PC-9 (cell line): ENCODE results near the gene LASP1. TPM values are rescaled to one million over a fixed set of nuclear protein-coding genes. Genes with fewer than 3 reads are reported as not detected.

Experiments used
- BruUV-seq: library from RNA; stranded (reverse); fragments of 400-500 nt; replicated peaks from 2 replicates; lab custom pipeline; 2021; lab: Mats Ljungman, UMichigan
- CTCF ChIA-PET: fragments of 300-600 bp; sonication (Branson Sonifier 250); formaldehyde crosslinking; loops from one replicate; lab custom pipeline; 2022; ENCODE audit warnings: antibody characterized with exemption; lab: Charles Lee
- POLR2A ChIA-PET: fragments of 300-600 bp; sonication (Branson Sonifier 250); formaldehyde crosslinking; loops from one replicate; lab custom pipeline; 2022; ENCODE audit warnings: antibody characterized with exemption; ENCODE audit not compliant: unreplicated experiment; lab: Charles Lee
- DNase-seq, 2 experiments: peaks; one replicate each; pipeline versions ENCODE4 v3.0.0 to v3.0.0-alpha.2; 2015 to 2022; ENCODE audit warnings: mixed read lengths in 1 of 2
- H2AFZ ChIP-seq: fragments of 200-600 bp; sonication (generic); 2 replicates; pipeline ENCODE4 v1.8.1; 2017; ENCODE audit warnings: antibody characterized with exemption
- H3F3A ChIP-seq: fragments of 200-600 bp; sonication (generic); 2 replicates; pipeline ENCODE4 v1.8.1; 2017; ENCODE audit warnings: antibody characterized with exemption, mild to moderate bottlenecking, low read depth; ENCODE audit not compliant: insufficient read depth
- H3K27ac ChIP-seq: fragments of 200-600 bp; sonication (generic); 2 replicates; pipeline ENCODE4 v1.6.1; 2016; ENCODE audit warnings: mixed run types
- H3K27me3 ChIP-seq: fragments of 200-600 bp; sonication (generic); 2 replicates; pipeline ENCODE4 v1.6.1; 2016; ENCODE audit warnings: low read depth, mixed run types; ENCODE audit not compliant: insufficient read depth
- H3K36me3 ChIP-seq: fragments of 200-600 bp; sonication (generic); 2 replicates; pipeline ENCODE4 v1.6.1; 2016; ENCODE audit warnings: low read depth, mixed run types
- H3K4me1 ChIP-seq: fragments of 200-600 bp; sonication (generic); replicated peaks from 2 replicates; pipeline ENCODE4 v1.6.1; 2016; ENCODE audit warnings: mixed run types; ENCODE audit not compliant: insufficient read depth
- H3K4me2 ChIP-seq: fragments of 200-600 bp; sonication (generic); 2 replicates; pipeline ENCODE4 v1.6.1; 2017; ENCODE audit warnings: mixed run types
- H3K4me3 ChIP-seq: fragments of 200-600 bp; sonication (generic); 2 replicates; pipeline ENCODE4 v1.6.1; 2016; ENCODE audit warnings: mixed run types
- H3K79me2 ChIP-seq: fragments of 200-600 bp; sonication (generic); 2 replicates; pipeline ENCODE4 v1.6.1; 2017; ENCODE audit warnings: low read depth, mixed run types
- H3K9me2 ChIP-seq: fragments of 200-600 bp; sonication (generic); 2 replicates; pipeline ENCODE4 v1.8.1; 2017; ENCODE audit warnings: mild to moderate bottlenecking; ENCODE audit not compliant: insufficient read depth
- H3K9me3 ChIP-seq: fragments of 200-600 bp; sonication (generic); 2 replicates; pipeline ENCODE4 v1.8.1; 2016; ENCODE audit warnings: low read depth; ENCODE audit not compliant: insufficient read depth
- H4K20me1 ChIP-seq: fragments of 200-600 bp; sonication (generic); 2 replicates; pipeline ENCODE4 v1.8.1; 2017; ENCODE audit not compliant: insufficient read depth
- CTCF ChIP-seq: fragments of 200-600 bp; sonication (generic); conservative IDR thresholded peaks from 2 replicates; pipeline ENCODE4 v1.6.1; 2017; ENCODE audit warnings: mixed run types, antibody characterized with exemption, mild to moderate bottlenecking, moderate library complexity
- EZH2 ChIP-seq: fragments of 200-600 bp; sonication (generic); IDR thresholded peaks from 2 replicates; pipeline ENCODE4 v1.8.0; 2017; ENCODE audit warnings: antibody characterized with exemption, low read depth
- intact Hi-C: fragments of 100-400 bp; cut with micrococcal nuclease; formaldehyde crosslinking; loops from one replicate; pipeline ENCODE4 v1.10.0; 2022; ENCODE audit not compliant: unreplicated experiment
- total RNA-seq: library from RNA; stranded (reverse); gene quantifications from 2 replicates; pipeline ENCODE4 v1.2.3, GENCODE V29; 2021

Gene LASP1
- total RNA-seq, 1 experiment from 2014 or later, result 309 TPM

- Histone ChIP-seq H3K9me3 (no peaks in the 10 kb centered on the region), H3K79me2 (peaks cover 13% of the 10 kb centered on the region), H3K27me3 (no peaks in the 10 kb centered on the region), H3K36me3 (peaks cover 9% of the 10 kb centered on the region), H3K4me3 (no peak overlapping the region), H3K27ac (no peak overlapping the region), H4K20me1 (peaks cover 7% of the 10 kb centered on the region), H3F3A (peaks cover 22% of the 10 kb centered on the region), H3K9me2 (no peaks in the 10 kb centered on the region), H3K4me1 (0 out of 2 replicates have a peak, but pooled peaks cover 5% of the 10 kb centered on the region), H3K4me2 (no peak overlapping the region), H2AFZ (no peak overlapping the region)
- intact Hi-C loops, result no loop called here
- BruUV-seq, result no TSS peak
- ChIA-PET POLR2A (no interaction called here), CTCF (no interaction called here)
- no peak for DNase-seq
- TF ChIP-seq EZH2 (no peak), CTCF (no peak)
Observed at GRCh38 chr17:38857271-38857670, 12.6 kb upstream of the LASP1 start.

- no peaks in the 10 kb centered on the region for H3K79me2 ChIP-seq
- H3K4me2 ChIP-seq, result no peak overlapping the region
- no peaks in the 10 kb centered on the region for H3K36me3 ChIP-seq
- H2AFZ ChIP-seq, result no peak overlapping the region
- no peak for DNase-seq
- no peaks in the 10 kb centered on the region for H3K9me2 ChIP-seq
- no peak for TF ChIP-seq EZH2
- TF ChIP-seq CTCF, result no peak
- POLR2A ChIA-PET, result no interaction called here
- peaks cover 15% of the 10 kb centered on the region for H3K4me1 ChIP-seq
- H3K27ac ChIP-seq, result no peak overlapping the region
- H4K20me1 ChIP-seq, result no peaks in the 10 kb centered on the region
- BruUV-seq, result no TSS peak
- H3F3A ChIP-seq, result peaks cover 25% of the 10 kb centered on the region; the same call in 1 of the 2 replicates
- no peaks in the 10 kb centered on the region for H3K27me3 ChIP-seq
- intact Hi-C loops, result loop anchor here (10.0 kb wide), 1 partner anchor 57 kb away; no protein-coding TSS in a partner anchor
- H3K4me3 ChIP-seq, result no peak overlapping the region
- CTCF ChIA-PET, result no interaction called here
- H3K9me3 ChIP-seq, result no peaks in the 10 kb centered on the region
Observed at GRCh38 chr17:38861399-38861843, 8.4 kb upstream of the LASP1 start.

- Histone ChIP-seq H3K27ac (no peak overlapping the region), H3K36me3 (no peaks in the 10 kb centered on the region), H3K79me2 (no peaks in the 10 kb centered on the region), H3F3A (peaks cover 48% of the 10 kb centered on the region; the same call in 1 of the 2 replicates), H3K27me3 (no peaks in the 10 kb centered on the region), H2AFZ (no peak overlapping the region), H4K20me1 (no peaks in the 10 kb centered on the region), H3K9me3 (no peaks in the 10 kb centered on the region), H3K9me2 (no peaks in the 10 kb centered on the region), H3K4me2 (no peak overlapping the region), H3K4me3 (no peak overlapping the region), H3K4me1 (peaks cover 29% of the 10 kb centered on the region)
- CTCF ChIA-PET, result no interaction called here
- intact Hi-C loops, result loop anchor here (5.0 to 10.0 kb wide), 2 partner anchors 60 to 413 kb away; no protein-coding TSS in a partner anchor
- BruUV-seq, result no TSS peak
- DNase-seq, result no peak
- POLR2A ChIA-PET, result interaction anchor here (0.7 kb wide), 1 partner anchor 11 kb away, joined by 3 read pairs; no protein-coding TSS in a partner anchor
- no peak for TF ChIP-seq EZH2
- no peak for TF ChIP-seq CTCF
Observed at GRCh38 chr17:38864636-38865398, 5.0 kb upstream of the LASP1 start.
